HL-60 (cell line): ENCODE results near the gene GANC.

Source experiments
- DNase-seq, 2 experiments: peaks; one replicate each; pipeline ENCODE4 v3.0.0-alpha.2; 2010 to 2020; ENCODE audit warnings: low read depth in 1 of 2, low spot score in 1 of 2
- H3K27ac ChIP-seq: fragments of 250-450 bp; sonication (Bioruptor Pico); replicated peaks from 2 replicates; pipeline ENCODE4 v1.5.1; 2020; ENCODE audit warnings: mild to moderate bottlenecking, moderate library complexity
- H3K27me3 ChIP-seq: fragments of 250-450 bp; sonication (Bioruptor Pico); 2 replicates; pipeline ENCODE4 v1.5.1; 2021; ENCODE audit warnings: mild to moderate bottlenecking, moderate library complexity; ENCODE audit not compliant: insufficient read depth, poor library complexity, severe bottlenecking
- H3K4me3 ChIP-seq: replicated peaks from 2 replicates; pipeline ENCODE4 v1.5.1; 2011; ENCODE audit warnings: mild to moderate bottlenecking, control low read depth, low read length; ENCODE audit not compliant: insufficient read depth
- CTCF ChIP-seq: IDR thresholded peaks from one replicate; pipeline ENCODE4 v1.5.1; 2011; ENCODE audit warnings: low read length, control low read depth, inconsistent platforms; ENCODE audit not compliant: insufficient read depth
- GABPA ChIP-seq: IDR thresholded peaks from 2 replicates; pipeline ENCODE4 v1.6.1; 2012; ENCODE audit warnings: low read depth
- POLR2AphosphoS5 ChIP-seq: IDR thresholded peaks from 2 replicates; pipeline ENCODE4 v1.6.1; 2012; ENCODE audit warnings: low read depth
- REST ChIP-seq: IDR thresholded peaks from 2 replicates; pipeline ENCODE4 v1.6.1; 2012; ENCODE audit warnings: low read depth; ENCODE audit not compliant: insufficient replicate concordance
- SPI1 ChIP-seq: IDR thresholded peaks from 2 replicates; pipeline ENCODE4 v1.6.1; 2012; ENCODE audit warnings: low read depth, mild to moderate bottlenecking, borderline replicate concordance

Gene GANC

GRCh38 chr15:42359985-42360384 is 87.0 kb downstream of the GANC start:
- H3K4me3 ChIP-seq = peak overlapping the region; percentile 14

GRCh38 chr15:42360535-42361112 is 87.6 kb downstream of the GANC start:
- TF ChIP-seq GABPA (no peak), POLR2AphosphoS5 (no peak), CTCF (no peak), SPI1 (no peak), REST (no peak)
- no peaks in the 10 kb centered on the region for H3K27me3 ChIP-seq
- H3K27ac ChIP-seq = peak overlapping the region; percentile 71; the same call in 1 of the 2 replicates
- H3K4me3 ChIP-seq = peak overlapping the region; percentile 11; the same call in 1 of the 2 replicates
- DNase-seq = no peak

More at GRCh38 chr15:42359985-42360384, 87.0 kb downstream of the GANC start:
- Histone ChIP-seq H3K27me3 (no peaks in the 10 kb centered on the region), H3K27ac (peak overlapping the region; percentile 71)
- peak in 1 of 2 experiments; percentile 54 for DNase-seq
- no peak for TF ChIP-seq GABPA
- TF ChIP-seq SPI1 = no peak
- no peak for TF ChIP-seq POLR2AphosphoS5
- no peak for TF ChIP-seq REST
- no peak for TF ChIP-seq CTCF

GRCh38 chr15:42363487-42363886 is 90.5 kb downstream of the GANC start:
- no peak for TF ChIP-seq CTCF
- Histone ChIP-seq H3K4me3 (no peak overlapping the region), H3K27me3 (no peaks in the 10 kb centered on the region), H3K27ac (no peak overlapping the region)
- DNase-seq = no peak

- H3K27me3 ChIP-seq = no peaks in the 10 kb centered on the region
- no peak for DNase-seq
- no peak overlapping the region for H3K4me3 ChIP-seq
- TF ChIP-seq SPI1 (no peak), POLR2AphosphoS5 (no peak), REST (no peak), CTCF (no peak), GABPA (no peak)
- no peak overlapping the region for H3K27ac ChIP-seq
Observed at GRCh38 chr15:42363942-42364341, 90.9 kb downstream of the GANC start.
